GM06990 (cell line): ENCODE results near the gene RSRC2.
"Not testable (repeated sequence)": the region's sequence is repeated elsewhere in the genome, so short reads cannot be mapped to it uniquely, and the experiment has no call there.

Experiments
- DNase-seq: peaks from one replicate; pipeline ENCODE4 v3.0.0-alpha.2; 2011; ENCODE audit not compliant: insufficient read length; ENCODE audit errors: extremely low read depth
- H3K27me3 ChIP-seq: replicated peaks from 2 replicates; pipeline ENCODE4 v1.6.0; 2011; ENCODE audit warnings: low read length; ENCODE audit not compliant: control insufficient read depth, insufficient read depth
- H3K36me3 ChIP-seq: 2 replicates; pipeline ENCODE4 v1.5.1; 2011; ENCODE audit warnings: low read length; ENCODE audit not compliant: control insufficient read depth, insufficient read depth
- H3K4me3 ChIP-seq: replicated peaks from 2 replicates; pipeline ENCODE4 v1.5.1; 2011; ENCODE audit warnings: low read depth, mild to moderate bottlenecking, control low read depth, low read length
- CTCF ChIP-seq: IDR thresholded peaks from 2 replicates; pipeline ENCODE4 v1.5.1; 2011; ENCODE audit warnings: low read length, control low read depth, mild to moderate bottlenecking, inconsistent platforms; ENCODE audit not compliant: insufficient read depth, poor library complexity, severe bottlenecking

RSRC2 gene

GRCh38 chr12:122486805-122487426, 39.8 kb downstream of the RSRC2 start:
- no peak for TF ChIP-seq CTCF
- Histone ChIP-seq H3K27me3 (no peaks in the 10 kb centered on the region), H3K36me3 (peaks cover 22% of the 10 kb centered on the region), H3K4me3 (no peak overlapping the region)
- no peak for DNase-seq

GRCh38 chr12:122486360-122486759, 40.4 kb downstream of the RSRC2 start:
- H3K4me3 ChIP-seq, DNase-seq, H3K27me3 ChIP-seq: not testable (repeated sequence)
- H3K36me3 ChIP-seq, result peaks cover 21% of the 10 kb centered on the region

- DNase-seq, H3K27me3 ChIP-seq, H3K4me3 ChIP-seq: not testable (repeated sequence)
- H3K36me3 ChIP-seq, result peaks cover 23% of the 10 kb centered on the region
These were observed 42.4 kb downstream of the RSRC2 start for GRCh38 chr12:122484385-122484784.

GRCh38 chr12:122483969-122484368, 42.8 kb downstream of the RSRC2 start:
- Histone ChIP-seq H3K4me3 (no peak overlapping the region), H3K27me3 (no peaks in the 10 kb centered on the region), H3K36me3 (peaks cover 21% of the 10 kb centered on the region)
- DNase-seq, result no peak
- TF ChIP-seq CTCF, result no peak

GRCh38 chr12:122481861-122482260, 44.9 kb downstream of the RSRC2 start:
- peaks cover 17% of the 10 kb centered on the region for H3K36me3 ChIP-seq
- no peak for TF ChIP-seq CTCF
- no peaks in the 10 kb centered on the region for H3K27me3 ChIP-seq
- no peak for DNase-seq
- no peak overlapping the region for H3K4me3 ChIP-seq

GRCh38 chr12:122480753-122481152, 46.0 kb downstream of the RSRC2 start:
- Histone ChIP-seq H3K27me3 (no peaks in the 10 kb centered on the region), H3K4me3 (no peak overlapping the region), H3K36me3 (peaks cover 15% of the 10 kb centered on the region)
- no peak for TF ChIP-seq CTCF
- no peak for DNase-seq

GRCh38 chr12:122474324-122474716, 52.4 kb downstream of the RSRC2 start:
- peaks cover 20% of the 10 kb centered on the region for H3K36me3 ChIP-seq
- no peak for TF ChIP-seq CTCF
- no peak overlapping the region for H3K4me3 ChIP-seq
- no peaks in the 10 kb centered on the region for H3K27me3 ChIP-seq
- no peak for DNase-seq
